Measurements from ENCODE around the gene HOXC4. TPM values are rescaled to one million over a fixed set of nuclear protein-coding genes. Genes with fewer than 3 reads are reported as not detected.
A peak's percentile ranks its signal among the peaks of the same experiment; 100 is the strongest.

Gene HOXC4
- total and polyA plus RNA-seq, 3 experiments from 2014 or later: 0.37 to 1.4 (median 1.3) TPM

DNA sequence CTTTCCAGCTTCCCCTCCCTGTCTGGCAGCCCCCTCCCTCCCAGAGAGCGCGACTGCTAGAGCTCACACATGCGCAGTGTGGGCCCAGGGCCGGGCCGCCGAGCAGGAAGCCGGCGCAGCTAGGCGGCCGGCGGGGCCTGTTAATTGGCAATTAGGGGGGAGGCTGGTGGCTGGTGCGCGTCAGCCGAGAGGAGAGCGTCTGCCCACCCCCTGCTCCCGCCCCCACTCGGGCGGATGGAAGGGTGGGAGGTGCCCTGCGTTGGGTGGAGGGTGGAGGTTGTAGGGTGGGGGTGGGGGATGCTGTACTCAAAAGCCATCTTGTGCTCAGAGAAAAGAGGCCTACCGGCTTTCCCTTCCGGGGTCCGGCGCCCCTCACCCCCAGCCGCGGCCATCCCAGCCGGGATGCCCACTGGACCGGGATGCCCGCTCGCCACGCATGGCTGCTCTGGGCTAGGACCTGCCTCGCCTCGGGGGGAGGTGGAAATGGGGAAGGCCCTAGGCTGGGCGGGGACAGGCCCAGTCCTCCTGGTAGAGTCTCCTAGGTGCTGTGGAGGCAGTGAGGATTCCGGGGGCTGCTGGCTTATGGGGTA, 35.7 kb upstream of the HOXC4 start:
- CTCF ChIA-PET: interaction anchor here (0.9 to 3.8 kb wide), 6 partner anchors 9 to 189 kb away, joined by 3 to 24 read pairs (median 9); partner anchors contain the start of genes HOXC5, HOXC8 and HOXC9
- Mint-ChIP-seq H3K4me1 (peaks cover 15 to 34% (median 18%) of the 10 kb centered on the region in 3 donors), H3K27me3 (peaks cover 63 to 76% of the 10 kb centered on the region in 2 donors), H3K36me3 (no peaks in the 10 kb centered on the region), H3K27ac (peak overlapping the region in 7 of 8 donors; percentile 26 to 96 (median 70)), H3K9me3 (peaks cover 0 to 2% (median 0%) of the 10 kb centered on the region in 5 donors), H3K4me3 (peak overlapping the region; percentile 86 to 95 (median 91))
- POLR2A ChIA-PET: interaction anchor here (0.7 to 1.1 kb wide), 3 partner anchors 10 to 36 kb away, joined by 3 to 5 read pairs (median 3); partner anchors contain the start of gene HOXC5
- Histone ChIP-seq H3K36me3 (ENCODE audit: insufficient read depth, low read length) (no peaks in the 10 kb centered on the region), H3K27ac (ENCODE audit: low read depth, low read length) (peak overlapping the region; percentile 72), H3K4me1 (ENCODE audit: insufficient read depth, low read length) (peaks cover 11% of the 10 kb centered on the region), H3K4me3 (ENCODE audit: low read length) (peak overlapping the region; percentile 86), H3K9me3 (ENCODE audit: low read length) (no peaks in the 10 kb centered on the region), H3K27me3 (ENCODE audit: insufficient read depth, low read length, poor library complexity, severe bottlenecking) (peaks cover 60% of the 10 kb centered on the region)
- peak; percentile 62 to 88 (median 73) for DNase-seq

DNA sequence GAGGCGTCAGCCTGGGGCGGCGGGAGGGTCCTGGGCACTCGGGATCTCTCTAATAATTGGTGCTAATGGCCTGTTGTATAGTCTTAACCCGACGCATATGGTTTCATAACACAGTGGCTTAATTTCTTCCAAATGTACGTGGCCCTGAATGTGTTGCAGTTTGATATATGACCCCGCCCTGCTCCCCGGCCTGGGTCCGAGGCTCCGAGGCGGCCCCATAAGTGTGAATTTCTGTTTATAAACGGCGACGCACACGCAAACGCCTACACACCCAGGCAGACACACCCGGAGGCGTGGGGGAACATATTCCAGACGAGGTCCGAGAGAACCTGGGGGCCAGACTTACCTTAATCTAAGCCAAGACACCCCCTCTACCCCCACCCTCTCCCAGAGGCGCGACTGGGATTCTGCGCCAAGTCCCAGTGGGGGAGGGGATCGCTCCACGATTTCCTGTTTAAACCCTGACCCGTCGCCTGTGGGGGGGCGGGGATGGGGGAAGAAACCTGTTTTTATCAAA, 35.1 kb upstream of the HOXC4 start:
- peak overlapping the region in 2 of 8 donors; percentile 23 to 84 for H3K27ac Mint-ChIP-seq
- ChIA-PET CTCF (interaction anchor here (2.2 to 2.6 kb wide), 2 partner anchors 14 to 189 kb away, joined by 13 to 14 read pairs; partner anchors contain the start of gene HOXC5), POLR2A (no interaction called here)

GRCh38 chr12:54019091-54019811, 34.4 kb upstream of the HOXC4 start:
- Mint-ChIP-seq H3K4me1 (peaks cover 14 to 34% (median 18%) of the 10 kb centered on the region in 3 donors), H3K36me3 (no peaks in the 10 kb centered on the region), H3K9me3 (peaks cover 0 to 2% (median 0%) of the 10 kb centered on the region in 5 donors), H3K27ac (peak overlapping the region in 1 of 8 donors; percentile 77), H3K27me3 (peaks cover 57 to 76% of the 10 kb centered on the region in 2 donors), H3K4me3 (peak overlapping the region in 3 of 7 donors; percentile 15 to 70 (median 46))
- peaks cover 55% of the 10 kb centered on the region for H3K27me3 ChIP-seq (ENCODE audit: insufficient read depth, low read length, poor library complexity, severe bottlenecking)
- POLR2A ChIA-PET: no interaction called here
- H3K27ac ChIP-seq (ENCODE audit: low read depth, low read length): no peak overlapping the region
- H3K9me3 ChIP-seq (ENCODE audit: low read length): no peaks in the 10 kb centered on the region
- H3K4me1 ChIP-seq (ENCODE audit: insufficient read depth, low read length): peaks cover 11% of the 10 kb centered on the region
- no peak overlapping the region for H3K4me3 ChIP-seq (ENCODE audit: low read length)
- H3K36me3 ChIP-seq (ENCODE audit: insufficient read depth, low read length): no peaks in the 10 kb centered on the region
- DNase-seq: no peak
- CTCF ChIA-PET: no interaction called here

More for the DNA sequence above, 35.1 kb upstream of the HOXC4 start:
- Mint-ChIP-seq H3K27me3 (peaks cover 61 to 76% of the 10 kb centered on the region in 2 donors), H3K36me3 (no peaks in the 10 kb centered on the region), H3K4me3 (peak overlapping the region in 6 of 7 donors; percentile 28 to 95 (median 90)), H3K4me1 (peaks cover 14 to 34% (median 18%) of the 10 kb centered on the region in 3 donors), H3K9me3 (peaks cover 0 to 2% (median 0%) of the 10 kb centered on the region in 5 donors)
- H3K27me3 ChIP-seq (ENCODE audit: insufficient read depth, low read length, poor library complexity, severe bottlenecking): peaks cover 58% of the 10 kb centered on the region
- H3K4me3 ChIP-seq (ENCODE audit: low read length): peak overlapping the region; percentile 86
- no peaks in the 10 kb centered on the region for H3K36me3 ChIP-seq (ENCODE audit: insufficient read depth, low read length)
- no peaks in the 10 kb centered on the region for H3K9me3 ChIP-seq (ENCODE audit: low read length)
- peak overlapping the region; percentile 72 for H3K27ac ChIP-seq (ENCODE audit: low read depth, low read length)
- DNase-seq: no peak
- peaks cover 11% of the 10 kb centered on the region for H3K4me1 ChIP-seq (ENCODE audit: insufficient read depth, low read length)

DNA sequence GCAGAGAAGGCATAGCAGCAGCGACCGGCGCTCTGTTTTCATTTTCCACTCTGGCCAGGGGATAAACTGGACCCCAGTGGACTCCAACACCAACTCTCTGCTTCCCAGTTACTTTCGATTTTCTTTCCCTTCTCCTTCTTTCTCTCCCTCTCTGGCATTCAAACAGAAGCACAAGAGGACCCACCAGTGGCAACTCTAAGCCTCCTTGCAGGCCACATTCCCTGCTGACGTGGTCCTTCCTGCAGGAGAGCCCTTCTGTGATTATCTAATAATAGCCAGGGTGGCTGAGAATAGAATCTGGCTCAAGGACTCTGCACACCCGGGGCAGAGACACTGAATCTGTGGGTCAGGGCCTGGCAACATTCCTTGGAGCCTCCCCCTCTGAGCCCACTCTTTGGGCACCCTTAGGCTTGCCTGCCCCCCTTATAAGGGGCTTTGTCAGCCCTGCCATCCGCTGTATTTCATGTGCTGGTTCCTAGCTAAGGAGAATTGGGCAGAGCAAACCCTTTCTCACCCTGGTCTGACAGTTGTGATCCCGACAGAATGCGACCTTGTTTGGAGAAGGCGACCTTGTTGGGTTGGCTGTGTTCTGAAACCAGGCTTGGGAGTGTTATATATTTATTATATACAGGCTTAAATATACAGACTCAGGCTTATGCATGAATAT, 33.6 kb upstream of the HOXC4 start:
- Histone ChIP-seq H3K9me3 (ENCODE audit: low read length) (no peaks in the 10 kb centered on the region), H3K36me3 (ENCODE audit: insufficient read depth, low read length) (no peaks in the 10 kb centered on the region), H3K27ac (ENCODE audit: low read depth, low read length) (no peak overlapping the region), H3K4me1 (ENCODE audit: insufficient read depth, low read length) (peaks cover 5% of the 10 kb centered on the region), H3K27me3 (ENCODE audit: insufficient read depth, low read length, poor library complexity, severe bottlenecking) (peaks cover 54% of the 10 kb centered on the region), H3K4me3 (ENCODE audit: low read length) (no peak overlapping the region)
- CTCF ChIA-PET: no interaction called here
- Mint-ChIP-seq H3K36me3 (no peaks in the 10 kb centered on the region), H3K4me1 (peaks cover 12 to 26% (median 13%) of the 10 kb centered on the region in 3 donors), H3K27me3 (peaks cover 54 to 76% of the 10 kb centered on the region in 2 donors), H3K9me3 (peaks cover 0 to 1% (median 0%) of the 10 kb centered on the region in 5 donors), H3K4me3 (peak overlapping the region in 2 of 7 donors; percentile 6 to 37), H3K27ac (peak overlapping the region in 3 of 8 donors; percentile 3 to 70 (median 10))
- no peak for DNase-seq
- POLR2A ChIA-PET: no interaction called here

- H3K36me3 ChIP-seq (ENCODE audit: insufficient read depth, low read length): no peaks in the 10 kb centered on the region
- H3K27me3 ChIP-seq (ENCODE audit: insufficient read depth, low read length, poor library complexity, severe bottlenecking): peaks cover 50% of the 10 kb centered on the region
- ChIA-PET CTCF (no interaction called here), POLR2A (interaction anchor here (1.1 kb wide), 1 partner anchor 168 kb away, joined by 3 read pairs; the partner anchor contains the start of gene SMUG1)
- peaks cover 51 to 76% of the 10 kb centered on the region in 2 donors for H3K27me3 Mint-ChIP-seq
- H3K27ac ChIP-seq (ENCODE audit: low read depth, low read length): no peak overlapping the region
- no peak overlapping the region for H3K27ac Mint-ChIP-seq
- H3K4me3 ChIP-seq (ENCODE audit: low read length): no peak overlapping the region
- no peaks in the 10 kb centered on the region for H3K9me3 ChIP-seq (ENCODE audit: low read length)
- no peaks in the 10 kb centered on the region for H3K36me3 Mint-ChIP-seq
- H3K9me3 Mint-ChIP-seq: peaks cover 0 to 1% (median 0%) of the 10 kb centered on the region in 5 donors
- peaks cover 5% of the 10 kb centered on the region for H3K4me1 ChIP-seq (ENCODE audit: insufficient read depth, low read length)
- no peak overlapping the region for H3K4me3 Mint-ChIP-seq
- peaks cover 12 to 25% (median 12%) of the 10 kb centered on the region in 3 donors for H3K4me1 Mint-ChIP-seq
- no peak for DNase-seq
These were observed 32.8 kb upstream of the HOXC4 start for GRCh38 chr12:54020591-54021405.

GRCh38 chr12:54021432-54022013, 32.1 kb upstream of the HOXC4 start:
- Histone ChIP-seq H3K4me3 (ENCODE audit: low read length) (no peak overlapping the region), H3K4me1 (ENCODE audit: insufficient read depth, low read length) (peaks cover 5% of the 10 kb centered on the region), H3K9me3 (ENCODE audit: low read length) (no peaks in the 10 kb centered on the region), H3K36me3 (ENCODE audit: insufficient read depth, low read length) (no peaks in the 10 kb centered on the region), H3K27ac (ENCODE audit: low read depth, low read length) (no peak overlapping the region), H3K27me3 (ENCODE audit: insufficient read depth, low read length, poor library complexity, severe bottlenecking) (peaks cover 52% of the 10 kb centered on the region)
- H3K4me1 Mint-ChIP-seq: peaks cover 12 to 22% (median 12%) of the 10 kb centered on the region in 3 donors
- H3K36me3 Mint-ChIP-seq: no peaks in the 10 kb centered on the region
- POLR2A ChIA-PET: interaction anchor here (1.1 kb wide), 1 partner anchor 168 kb away, joined by 3 read pairs; the partner anchor contains the start of gene SMUG1
- H3K27me3 Mint-ChIP-seq: peaks cover 50 to 76% of the 10 kb centered on the region in 2 donors
- no peak overlapping the region for H3K4me3 Mint-ChIP-seq
- H3K27ac Mint-ChIP-seq: peak overlapping the region in 2 of 8 donors; percentile 4 to 33
- CTCF ChIA-PET: interaction anchor here (4.1 kb wide), 1 partner anchor 12 kb away, joined by 27 read pairs; the partner anchor contains the start of gene HOXC5
- DNase-seq: no peak
- peaks cover 0 to 1% (median 0%) of the 10 kb centered on the region in 5 donors for H3K9me3 Mint-ChIP-seq

Measured in CD8-positive, alpha-beta memory T cell (primary cell).